ENCODE data around the gene ANKRD18A. TPM values are rescaled to one million over a fixed set of nuclear protein-coding genes. Genes with fewer than 3 reads are reported as not detected.
"Not testable (repeated sequence)": the region's sequence is repeated elsewhere in the genome, so short reads cannot be mapped to it uniquely, and the experiment has no call there.

ANKRD18A gene
- total RNA-seq, 2 donors from 2014 or later: 0.09 to 0.14 TPM

- DNase-seq (ENCODE audit: low spot score); intact Hi-C loops (cut with DNase I): not testable (repeated sequence)
Observed at GRCh38 chr9:38559172-38559571, 61.2 kb downstream of the ANKRD18A start.

GRCh38 chr9:38557746-38558145 is 62.6 kb downstream of the ANKRD18A start:
- intact Hi-C loops (cut with DNase I); DNase-seq (ENCODE audit: low spot score): not testable (repeated sequence)

GRCh38 chr9:38554966-38555365 is 65.4 kb downstream of the ANKRD18A start:
- intact Hi-C loops (cut with DNase I); DNase-seq (ENCODE audit: low spot score): not testable (repeated sequence)

- intact Hi-C loops (cut with DNase I); DNase-seq (ENCODE audit: low spot score): not testable (repeated sequence)
Observed at GRCh38 chr9:38553019-38553418, 67.4 kb downstream of the ANKRD18A start.

- intact Hi-C loops (cut with DNase I); DNase-seq (ENCODE audit: low spot score): not testable (repeated sequence)
Observed at GRCh38 chr9:38546497-38547163, 73.8 kb downstream of the ANKRD18A start.

- DNase-seq (ENCODE audit: low spot score); intact Hi-C loops (cut with DNase I): not testable (repeated sequence)
Observed at GRCh38 chr9:38540535-38540934, 79.9 kb downstream of the ANKRD18A start.

- no peak for DNase-seq (ENCODE audit: low spot score)
- intact Hi-C loops (cut with DNase I): no loop called here
Observed at GRCh38 chr9:38529317-38529716, 91.1 kb downstream of the ANKRD18A start.

- intact Hi-C loops (cut with DNase I): no loop called here
- DNase-seq (ENCODE audit: low spot score): no peak
Observed at GRCh38 chr9:38527503-38527902, 92.9 kb downstream of the ANKRD18A start.

GRCh38 chr9:38526591-38526990 is 93.8 kb downstream of the ANKRD18A start:
- intact Hi-C loops (cut with DNase I): no loop called here
- no peak for DNase-seq (ENCODE audit: low spot score)

- intact Hi-C loops (cut with DNase I): no loop called here
- no peak for DNase-seq (ENCODE audit: low spot score)
Observed at GRCh38 chr9:38523121-38523520, 97.3 kb downstream of the ANKRD18A start.

GRCh38 chr9:38521762-38522161 is 98.6 kb downstream of the ANKRD18A start:
- no peak for DNase-seq (ENCODE audit: low spot score)
- intact Hi-C loops (cut with DNase I): no loop called here

Other genes with a start within 250 kb of the ANKRD18A start
- gene ALDH1B1, start 227.9 kb downstream of the ANKRD18A start, total RNA-seq: 100 to 1,000 TPM; 200 to 217 TPM
- 1 to 10 TPM; 2.7 to 5.5 TPM for gene IGFBPL1, start 196.1 kb downstream of the ANKRD18A start, total RNA-seq
- not detected for gene FAM240B, start 99.5 kb upstream of the ANKRD18A start, total RNA-seq

Data from posterior vena cava (tissue), 2 donors.